Natural killer cell (primary cell): ENCODE measurements around the gene RAB3IL1. TPM values are rescaled to one million over a fixed set of nuclear protein-coding genes. Genes with fewer than 3 reads are reported as not detected.

ENCODE experiments used
- ATAC-seq, 3 donors: fragments of 150-1000 bp in 2 of 3; fragments of 200-7000 bp in 1 of 3; cut with Tn5 transposase; 1 replicate in 1 of 3; 2 replicates in 2 of 3; pipeline ENCODE4 v1.10.0; 2021; ENCODE audit warnings: mild to moderate bottlenecking in 2 of 3, moderate library complexity in 2 of 3
- DNase-seq, 2 donors: peaks; one replicate each; pipeline versions ENCODE4 v3.0.0 to v3.0.0-alpha.2; 2013 to 2021; ENCODE audit warnings: mixed read lengths in 1 of 2
- H3K27ac ChIP-seq: one replicate; pipeline ENCODE4 v1.5.1; 2013; ENCODE audit warnings: mild to moderate bottlenecking, low read length
- H3K27me3 ChIP-seq: one replicate; pipeline ENCODE4 v1.6.1; 2013; ENCODE audit warnings: low read length; ENCODE audit not compliant: control insufficient read depth, insufficient read depth
- H3K36me3 ChIP-seq: one replicate; pipeline ENCODE4 v1.6.1; 2013; ENCODE audit warnings: low read length; ENCODE audit not compliant: control insufficient read depth, insufficient read depth
- H3K4me1 ChIP-seq: one replicate; pipeline ENCODE4 v1.6.1; 2013; ENCODE audit warnings: low read length; ENCODE audit not compliant: control insufficient read depth, insufficient read depth
- H3K4me3 ChIP-seq: one replicate; pipeline ENCODE4 v1.5.1; 2013; ENCODE audit warnings: low read length
- H3K9me3 ChIP-seq: one replicate; pipeline ENCODE4 v1.6.1; 2013; ENCODE audit warnings: low read length; ENCODE audit not compliant: control insufficient read depth, insufficient read depth
- H3K27ac Mint-ChIP-seq, 2 donors: one replicate each; pipeline ENCODE4 v1.8.0; 2022; ENCODE audit warnings: mild to moderate bottlenecking in 2 of 2, mixed read lengths in 2 of 2, moderate library complexity in 1 of 2
- H3K27me3 Mint-ChIP-seq, 2 donors: one replicate each; pipeline ENCODE4 v1.8.0; 2022; ENCODE audit warnings: low read depth in 2 of 2, mixed read lengths in 2 of 2
- H3K36me3 Mint-ChIP-seq: one replicate; pipeline ENCODE4 v1.8.0; 2022; ENCODE audit warnings: mixed read lengths
- H3K4me1 Mint-ChIP-seq, 2 donors: one replicate each; pipeline ENCODE4 v1.8.0; 2022; ENCODE audit warnings: mixed read lengths in 2 of 2
- H3K4me3 Mint-ChIP-seq: one replicate; pipeline ENCODE4 v1.8.0; 2022; ENCODE audit warnings: mild to moderate bottlenecking, moderate library complexity, mixed read lengths
- H3K9me3 Mint-ChIP-seq, 2 donors: one replicate each; pipeline ENCODE4 v1.8.0; 2022; ENCODE audit warnings: mixed read lengths in 2 of 2
- WGBS: methylation state at CpG from one replicate; pipeline ENCODE4 v1.1.7; 2013; ENCODE audit warnings: missing lambda C conversion rate; ENCODE audit not compliant: insufficient coverage; 5-methylcytosine and 5-hydroxymethylcytosine counted together
- intact Hi-C: fragments of 100-400 bp; cut with micrococcal nuclease; formaldehyde crosslinking; loops from one replicate; pipeline ENCODE4 v1.14.2; 2022
- total RNA-seq, 4 donors: library from RNA; stranded (reverse); fragments of 120-200 nt in 1 of 4; gene quantifications; one replicate each; pipeline versions ENCODE4 v1.2.3 to v1.2.4, GENCODE V29; 2013 to 2022
- TF ChIP-seq, protein P1 (sequence below): fragments of 200-600 bp; IDR thresholded peaks from one replicate; pipeline ENCODE4 v1.8.0; 2022; ENCODE audit warnings: antibody characterized with exemption

Gene RAB3IL1
- total RNA-seq, 3 donors from 2014 or later (not counting 1 experiment from before 2014, with no cell fraction given), result not detected

- Mint-ChIP-seq H3K4me3 (no peak overlapping the region), H3K27ac (no peak overlapping the region), H3K27me3 (no peaks in the 10 kb centered on the region), H3K36me3 (no peaks in the 10 kb centered on the region), H3K9me3 (no peaks in the 10 kb centered on the region), H3K4me1 (peaks cover 0 to 7% of the 10 kb centered on the region in 2 donors)
- H3K36me3 ChIP-seq, result no peaks in the 10 kb centered on the region
- DNase-seq, result no peak
- no peak overlapping the region for H3K27ac ChIP-seq
- ATAC-seq, result no peak
- H3K27me3 ChIP-seq, result no peaks in the 10 kb centered on the region
- H3K4me1 ChIP-seq, result peaks cover 11% of the 10 kb centered on the region
- no peak overlapping the region for H3K4me3 ChIP-seq
- no peaks in the 10 kb centered on the region for H3K9me3 ChIP-seq
- TF ChIP-seq, protein P1, sequence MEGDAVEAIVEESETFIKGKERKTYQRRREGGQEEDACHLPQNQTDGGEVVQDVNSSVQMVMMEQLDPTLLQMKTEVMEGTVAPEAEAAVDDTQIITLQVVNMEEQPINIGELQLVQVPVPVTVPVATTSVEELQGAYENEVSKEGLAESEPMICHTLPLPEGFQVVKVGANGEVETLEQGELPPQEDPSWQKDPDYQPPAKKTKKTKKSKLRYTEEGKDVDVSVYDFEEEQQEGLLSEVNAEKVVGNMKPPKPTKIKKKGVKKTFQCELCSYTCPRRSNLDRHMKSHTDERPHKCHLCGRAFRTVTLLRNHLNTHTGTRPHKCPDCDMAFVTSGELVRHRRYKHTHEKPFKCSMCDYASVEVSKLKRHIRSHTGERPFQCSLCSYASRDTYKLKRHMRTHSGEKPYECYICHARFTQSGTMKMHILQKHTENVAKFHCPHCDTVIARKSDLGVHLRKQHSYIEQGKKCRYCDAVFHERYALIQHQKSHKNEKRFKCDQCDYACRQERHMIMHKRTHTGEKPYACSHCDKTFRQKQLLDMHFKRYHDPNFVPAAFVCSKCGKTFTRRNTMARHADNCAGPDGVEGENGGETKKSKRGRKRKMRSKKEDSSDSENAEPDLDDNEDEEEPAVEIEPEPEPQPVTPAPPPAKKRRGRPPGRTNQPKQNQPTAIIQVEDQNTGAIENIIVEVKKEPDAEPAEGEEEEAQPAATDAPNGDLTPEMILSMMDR, result no peak
- WGBS, result 93% methylated on average over 9 of the region's 9 CpGs
- intact Hi-C loops, result no loop called here
Observed at GRCh38 chr11:61898247-61898582, 19.2 kb downstream of the RAB3IL1 start.

DNA sequence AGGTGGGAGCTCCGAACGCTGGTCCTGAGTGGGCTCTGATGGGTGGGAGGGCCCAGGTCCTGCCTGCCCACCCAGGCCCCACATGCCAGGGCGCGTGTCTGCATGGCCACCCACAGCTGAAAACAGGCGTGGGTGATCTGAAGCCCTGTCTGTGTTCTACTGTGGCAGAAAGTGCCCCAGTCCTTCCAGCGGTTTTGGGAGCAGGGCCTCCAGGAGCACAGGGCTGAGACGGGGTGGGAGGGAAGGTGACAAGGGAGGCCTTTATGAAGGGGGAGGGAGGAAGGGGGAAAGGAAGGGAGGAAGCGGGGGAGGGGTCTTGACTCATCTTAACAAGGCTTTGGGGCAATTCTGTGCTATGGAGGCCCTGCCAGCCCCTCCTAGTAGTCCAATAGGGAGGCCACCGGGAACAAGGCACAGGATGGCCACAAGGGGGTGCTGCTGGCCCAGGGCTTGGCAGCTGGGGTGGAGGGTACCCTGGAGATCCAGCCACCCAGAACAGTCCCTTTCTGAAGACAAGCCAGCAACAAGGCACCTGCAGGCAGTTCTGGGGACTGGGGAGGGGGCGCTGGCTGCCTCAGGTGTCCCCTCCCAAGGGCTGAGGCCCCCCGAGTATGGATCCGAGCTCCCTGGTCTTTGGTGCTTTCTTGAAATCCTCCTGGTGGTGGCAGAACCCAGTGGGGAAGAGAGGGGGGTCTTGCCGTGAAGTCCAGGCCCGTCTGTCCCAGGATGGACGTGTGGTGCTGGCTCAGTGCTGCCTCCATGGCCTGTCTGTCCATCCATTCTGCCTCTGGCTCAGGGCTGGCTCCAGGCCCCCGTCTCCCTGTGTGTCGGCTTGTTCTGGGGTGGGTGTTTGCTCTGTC lies 19.7 kb downstream of the RAB3IL1 start:
- Histone ChIP-seq H3K27me3 (no peaks in the 10 kb centered on the region), H3K36me3 (no peaks in the 10 kb centered on the region), H3K4me1 (peaks cover 11% of the 10 kb centered on the region), H3K27ac (no peak overlapping the region), H3K9me3 (no peaks in the 10 kb centered on the region), H3K4me3 (no peak overlapping the region)
- TF ChIP-seq, protein P1, result peak; percentile 74
- ATAC-seq (peak; percentile 52 to 65 (median 57)), DNase-seq (peak; percentile 65 to 86)
- Mint-ChIP-seq H3K4me1 (peaks cover 0 to 7% of the 10 kb centered on the region in 2 donors), H3K27me3 (no peaks in the 10 kb centered on the region), H3K9me3 (no peaks in the 10 kb centered on the region), H3K36me3 (no peaks in the 10 kb centered on the region), H3K4me3 (no peak overlapping the region), H3K27ac (no peak overlapping the region)
- intact Hi-C loops, result loop anchor here (1.0 kb wide), 1 partner anchor 100 kb away; no protein-coding TSS in a partner anchor
- WGBS, result 74% methylated on average over 17 of the region's 17 CpGs

GRCh38 chr11:61896665-61897386 lies 20.5 kb downstream of the RAB3IL1 start:
- 92% methylated on average over 14 of the region's 15 CpGs for WGBS
- H3K36me3 ChIP-seq, result no peaks in the 10 kb centered on the region
- no peaks in the 10 kb centered on the region for H3K9me3 ChIP-seq
- TF ChIP-seq, protein P1, result no peak
- intact Hi-C loops, result loop anchor here (1.0 kb wide), 1 partner anchor 100 kb away; no protein-coding TSS in a partner anchor
- H3K9me3 Mint-ChIP-seq, result no peaks in the 10 kb centered on the region
- H3K4me3 ChIP-seq, result no peak overlapping the region
- no peaks in the 10 kb centered on the region for H3K27me3 Mint-ChIP-seq
- no peak overlapping the region for H3K4me3 Mint-ChIP-seq
- DNase-seq (peak in 1 of 2 donors; percentile 13), ATAC-seq (no peak)
- no peaks in the 10 kb centered on the region for H3K27me3 ChIP-seq
- H3K27ac Mint-ChIP-seq, result peak overlapping the region; percentile 10 to 23
- peaks cover 14% of the 10 kb centered on the region for H3K4me1 ChIP-seq
- no peaks in the 10 kb centered on the region for H3K36me3 Mint-ChIP-seq
- H3K27ac ChIP-seq, result no peak overlapping the region
- peaks cover 0 to 7% of the 10 kb centered on the region in 2 donors for H3K4me1 Mint-ChIP-seq
